Measurements from ENCODE around the gene MFAP4.

- TF ChIP-seq, protein P1, sequence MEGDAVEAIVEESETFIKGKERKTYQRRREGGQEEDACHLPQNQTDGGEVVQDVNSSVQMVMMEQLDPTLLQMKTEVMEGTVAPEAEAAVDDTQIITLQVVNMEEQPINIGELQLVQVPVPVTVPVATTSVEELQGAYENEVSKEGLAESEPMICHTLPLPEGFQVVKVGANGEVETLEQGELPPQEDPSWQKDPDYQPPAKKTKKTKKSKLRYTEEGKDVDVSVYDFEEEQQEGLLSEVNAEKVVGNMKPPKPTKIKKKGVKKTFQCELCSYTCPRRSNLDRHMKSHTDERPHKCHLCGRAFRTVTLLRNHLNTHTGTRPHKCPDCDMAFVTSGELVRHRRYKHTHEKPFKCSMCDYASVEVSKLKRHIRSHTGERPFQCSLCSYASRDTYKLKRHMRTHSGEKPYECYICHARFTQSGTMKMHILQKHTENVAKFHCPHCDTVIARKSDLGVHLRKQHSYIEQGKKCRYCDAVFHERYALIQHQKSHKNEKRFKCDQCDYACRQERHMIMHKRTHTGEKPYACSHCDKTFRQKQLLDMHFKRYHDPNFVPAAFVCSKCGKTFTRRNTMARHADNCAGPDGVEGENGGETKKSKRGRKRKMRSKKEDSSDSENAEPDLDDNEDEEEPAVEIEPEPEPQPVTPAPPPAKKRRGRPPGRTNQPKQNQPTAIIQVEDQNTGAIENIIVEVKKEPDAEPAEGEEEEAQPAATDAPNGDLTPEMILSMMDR (IDR thresholded peaks at IDR 0.05) = no peak
- TF ChIP-seq POLR2AphosphoS5 (IDR thresholded peaks at IDR 0.05; ENCODE audit: insufficient read depth in 1 of 2, low read depth in 1 of 2) = no peak
- TF ChIP-seq POLR2A (IDR thresholded peaks at IDR 0.05) = no peak
Observed at GRCh38 chr17:19421219-19421618, 34.2 kb upstream of the MFAP4 start.

All from vagina (tissue), 2 donors.